ENCODE results near the gene LRMDA. TPM values are rescaled to one million over a fixed set of nuclear protein-coding genes. Genes with fewer than 3 reads are reported as not detected.

Gene LRMDA
- polyA plus RNA-seq, 1 donor (not counting 4 experiments of a cell fraction or from before 2014, with no cell fraction given), result not detected

GRCh38 chr10:75589895-75590654 lies 158.7 kb downstream of the LRMDA start:
- H3K4me3 ChIP-seq (ENCODE audit: control insufficient read depth in 2 of 3, extremely low read depth in 1 of 3, insufficient read depth in 2 of 3, low read depth in 1 of 3, low read length in 3 of 3), result no peak overlapping the region
- H3K9me3 ChIP-seq (ENCODE audit: control insufficient read depth, low read depth, low read length), result no peaks in the 10 kb centered on the region
- H3K9ac ChIP-seq (ENCODE audit: control insufficient read depth, extremely low read depth, insufficient read depth, low read length), result no peak overlapping the region
- H3K4me2 ChIP-seq (ENCODE audit: control insufficient read depth, extremely low read depth, insufficient read depth, low read depth, low read length), result no peak overlapping the region
- dilution Hi-C loops (cut with MboI; ENCODE audit: extremely low pct_ligation_motif_present, low sequenced_read_pairs), result no loop called here
- no peak overlapping the region for H3K27ac ChIP-seq (ENCODE audit: control insufficient read depth, insufficient read depth, low read length)
- no peaks in the 10 kb centered on the region for H3K9me1 ChIP-seq (ENCODE audit: control insufficient read depth, extremely low read depth, insufficient read depth, low read length)
- H3K36me3 ChIP-seq (ENCODE audit: control insufficient read depth in 2 of 2, extremely low read depth in 1 of 2, insufficient read depth in 2 of 2, low read length in 2 of 2), result no peaks in the 10 kb centered on the region
- no peaks in the 10 kb centered on the region for H3K4me1 ChIP-seq (ENCODE audit: control insufficient read depth, extremely low read depth, insufficient read depth, low read length)
- no peaks in the 10 kb centered on the region for H4K20me1 ChIP-seq (ENCODE audit: control insufficient read depth, extremely low read depth, insufficient read depth, low read length)
- H3K27me3 ChIP-seq (ENCODE audit: control insufficient read depth, extremely low read depth, insufficient read depth, low read length), result no peaks in the 10 kb centered on the region
- no peaks in the 10 kb centered on the region for H3K79me2 ChIP-seq (ENCODE audit: control insufficient read depth, insufficient read depth, low read length)
- H2AFZ ChIP-seq (ENCODE audit: control insufficient read depth, low read length), result no peak overlapping the region
- TF ChIP-seq EZH2 (IDR thresholded peaks at IDR 0.05; ENCODE audit: low read length) (no peak), CTCF (optimal IDR thresholded peaks at IDR 0.05 in 1 of 3, IDR thresholded peaks at IDR 0.05 in 1 of 3, conservative IDR thresholded peaks at IDR 0.05 in 1 of 3; ENCODE audit: extremely low read depth in 1 of 3, insufficient read depth in 2 of 3, low read length in 3 of 3) (no peak)
- FAIRE-seq (no peak), DNase-seq (ENCODE audit: low read depth, low spot score) (no peak)

GRCh38 chr10:75592151-75592787 lies 160.8 kb downstream of the LRMDA start:
- no peak for FAIRE-seq
- dilution Hi-C loops (cut with MboI; ENCODE audit: extremely low pct_ligation_motif_present, low sequenced_read_pairs), result no loop called here

More at GRCh38 chr10:75592151-75592787, 160.8 kb downstream of the LRMDA start:
- H3K4me2 ChIP-seq (ENCODE audit: control insufficient read depth, extremely low read depth, insufficient read depth, low read depth, low read length), result no peak overlapping the region
- H3K4me3 ChIP-seq (ENCODE audit: control insufficient read depth in 2 of 3, extremely low read depth in 1 of 3, insufficient read depth in 2 of 3, low read depth in 1 of 3, low read length in 3 of 3), result no peak overlapping the region
- H3K79me2 ChIP-seq (ENCODE audit: control insufficient read depth, insufficient read depth, low read length), result no peaks in the 10 kb centered on the region
- no peak for DNase-seq (ENCODE audit: low read depth, low spot score)
- no peaks in the 10 kb centered on the region for H3K9me3 ChIP-seq (ENCODE audit: control insufficient read depth, low read depth, low read length)
- no peaks in the 10 kb centered on the region for H3K36me3 ChIP-seq (ENCODE audit: control insufficient read depth in 2 of 2, extremely low read depth in 1 of 2, insufficient read depth in 2 of 2, low read length in 2 of 2)
- no peak overlapping the region for H3K9ac ChIP-seq (ENCODE audit: control insufficient read depth, extremely low read depth, insufficient read depth, low read length)
- H2AFZ ChIP-seq (ENCODE audit: control insufficient read depth, low read length), result no peak overlapping the region
- no peaks in the 10 kb centered on the region for H3K9me1 ChIP-seq (ENCODE audit: control insufficient read depth, extremely low read depth, insufficient read depth, low read length)
- TF ChIP-seq CTCF (optimal IDR thresholded peaks at IDR 0.05 in 1 of 3, IDR thresholded peaks at IDR 0.05 in 1 of 3, conservative IDR thresholded peaks at IDR 0.05 in 1 of 3; ENCODE audit: extremely low read depth in 1 of 3, insufficient read depth in 2 of 3, low read length in 3 of 3), result no peak
- no peak for TF ChIP-seq EZH2 (IDR thresholded peaks at IDR 0.05; ENCODE audit: low read length)
- no peak overlapping the region for H3K27ac ChIP-seq (ENCODE audit: control insufficient read depth, insufficient read depth, low read length)
- H3K4me1 ChIP-seq (ENCODE audit: control insufficient read depth, extremely low read depth, insufficient read depth, low read length), result no peaks in the 10 kb centered on the region
- no peaks in the 10 kb centered on the region for H3K27me3 ChIP-seq (ENCODE audit: control insufficient read depth, extremely low read depth, insufficient read depth, low read length)
- H4K20me1 ChIP-seq (ENCODE audit: control insufficient read depth, extremely low read depth, insufficient read depth, low read length), result no peaks in the 10 kb centered on the region

Data from keratinocyte (primary cell).